H9 (cell line): ENCODE data around the gene SIN3B. TPM values are rescaled to one million over a fixed set of nuclear protein-coding genes. Genes with fewer than 3 reads are reported as not detected.

Experiments used
- DNase-seq: peaks from one replicate; pipeline ENCODE4 v3.0.0-alpha.2; 2017
- H2AFZ ChIP-seq: one replicate; pipeline ENCODE4 v1.6.1; 2013; ENCODE audit warnings: mild to moderate bottlenecking, low read length, control low read depth, moderate library complexity
- H2AK5ac ChIP-seq: 2 replicates; pipeline ENCODE4 v1.6.1; 2013; ENCODE audit warnings: low read length, control low read depth, mixed read lengths; ENCODE audit not compliant: insufficient read length
- H2BK120ac ChIP-seq: one replicate; pipeline ENCODE4 v1.6.1; 2013; ENCODE audit warnings: low read depth, mild to moderate bottlenecking, low read length, control low read depth, inconsistent platforms; ENCODE audit not compliant: poor library complexity, severe bottlenecking
- H2BK12ac ChIP-seq: 2 replicates; pipeline ENCODE4 v1.6.1; 2013; ENCODE audit warnings: low read length, control low read depth, mixed read lengths, low read depth; ENCODE audit not compliant: insufficient read length
- H2BK15ac ChIP-seq: 2 replicates; pipeline ENCODE4 v1.6.1; 2013; ENCODE audit warnings: low read depth, low read length, control low read depth
- H2BK20ac ChIP-seq: one replicate; pipeline ENCODE4 v1.6.1; 2013; ENCODE audit warnings: low read depth, mild to moderate bottlenecking, low read length, control low read depth, inconsistent platforms; ENCODE audit not compliant: poor library complexity, severe bottlenecking
- H2BK5ac ChIP-seq: 2 replicates; pipeline ENCODE4 v1.6.1; 2013; ENCODE audit warnings: low read length, control low read depth, mixed read lengths; ENCODE audit not compliant: insufficient read length
- H3K14ac ChIP-seq: 2 replicates; pipeline ENCODE4 v1.6.1; 2013; ENCODE audit warnings: low read length, control low read depth; ENCODE audit not compliant: insufficient read depth
- H3K18ac ChIP-seq: 2 replicates; pipeline ENCODE4 v1.6.1; 2013; ENCODE audit warnings: low read depth, mild to moderate bottlenecking, mixed read lengths, low read length, control low read depth; ENCODE audit not compliant: insufficient read length
- H3K23ac ChIP-seq: 2 replicates; pipeline ENCODE4 v1.6.1; 2013; ENCODE audit warnings: low read length, control low read depth, mixed read lengths, low read depth; ENCODE audit not compliant: insufficient read length
- H3K23me2 ChIP-seq: 2 replicates; pipeline ENCODE4 v1.6.1; 2013; ENCODE audit warnings: low read depth, mild to moderate bottlenecking, mixed read lengths, low read length, control low read depth; ENCODE audit not compliant: insufficient read length, poor library complexity, severe bottlenecking
- H3K27ac ChIP-seq: 2 replicates; pipeline ENCODE4 v1.5.1; 2013; ENCODE audit warnings: low read length, control low read depth, mixed read lengths, low read depth; ENCODE audit not compliant: insufficient read length
- H3K27me3 ChIP-seq: 2 replicates; pipeline ENCODE4 v1.6.1; 2013; ENCODE audit warnings: low read length, control low read depth, inconsistent platforms; ENCODE audit not compliant: insufficient read depth
- H3K4ac ChIP-seq: 2 replicates; pipeline ENCODE4 v1.6.1; 2013; ENCODE audit warnings: low read depth, mild to moderate bottlenecking, control low read depth, inconsistent platforms, low read length, moderate library complexity
- H3K4me1 ChIP-seq: 2 replicates; pipeline ENCODE4 v1.6.1; 2013; ENCODE audit warnings: low read length, control low read depth, inconsistent platforms; ENCODE audit not compliant: insufficient read depth
- H3K4me2 ChIP-seq: 2 replicates; pipeline ENCODE4 v1.6.1; 2013; ENCODE audit warnings: low read length, control low read depth, mixed read lengths; ENCODE audit not compliant: insufficient read length, insufficient read depth
- H3K56ac ChIP-seq: 2 replicates; pipeline ENCODE4 v1.6.1; 2013; ENCODE audit warnings: low read depth, mild to moderate bottlenecking, mixed read lengths, low read length, control low read depth; ENCODE audit not compliant: insufficient read length
- H3K79me1 ChIP-seq: 2 replicates; pipeline ENCODE4 v1.6.1; 2013; ENCODE audit warnings: low read depth, mild to moderate bottlenecking, moderate library complexity, low read length, control low read depth, inconsistent platforms; ENCODE audit not compliant: insufficient read depth, poor library complexity, severe bottlenecking
- H3K79me2 ChIP-seq: 2 replicates; pipeline ENCODE4 v1.6.1; 2013; ENCODE audit warnings: low read length, control low read depth, inconsistent platforms; ENCODE audit not compliant: insufficient read depth
- H3K9ac ChIP-seq: 2 replicates; pipeline ENCODE4 v1.6.1; 2013; ENCODE audit warnings: low read length, control low read depth, mixed read lengths; ENCODE audit not compliant: insufficient read length; ENCODE audit errors: extremely low read depth
- H3K9me3 ChIP-seq: one replicate; pipeline ENCODE4 v1.6.1; 2013; ENCODE audit warnings: low read depth, low read length, inconsistent platforms; ENCODE audit not compliant: control insufficient read depth
- H3T11ph ChIP-seq: one replicate; pipeline ENCODE4 v1.6.1; 2013; ENCODE audit warnings: mild to moderate bottlenecking, low read length, control low read depth, inconsistent platforms
- H4K20me1 ChIP-seq: one replicate; pipeline ENCODE4 v1.6.1; 2013; ENCODE audit not compliant: control insufficient read depth, insufficient read length, insufficient read depth
- H4K5ac ChIP-seq: 2 replicates; pipeline ENCODE4 v1.6.1; 2013; ENCODE audit warnings: low read depth, mild to moderate bottlenecking, mixed read lengths, low read length, control low read depth; ENCODE audit not compliant: insufficient read length
- H4K8ac ChIP-seq: replicated peaks from 2 replicates; pipeline ENCODE4 v1.6.1; 2013; ENCODE audit warnings: low read length, control low read depth, mixed read lengths, low read depth; ENCODE audit not compliant: insufficient read length
- H4K91ac ChIP-seq: 2 replicates; pipeline ENCODE4 v1.6.1; 2013; ENCODE audit warnings: low read depth, mild to moderate bottlenecking, moderate library complexity, mixed read lengths, low read length, control low read depth; ENCODE audit not compliant: insufficient read length
- H3K27ac Mint-ChIP-seq, 3 experiments: 2 replicates in 2 of 3; 3 replicates in 1 of 3; pipeline ENCODE4 v1.8.0; 2020 to 2021; ENCODE audit warnings: mixed read lengths in 3 of 3, mild to moderate bottlenecking in 1 of 3, moderate library complexity in 1 of 3
- H3K27me3 Mint-ChIP-seq: 2 replicates; pipeline ENCODE4 v1.8.0; 2021; ENCODE audit warnings: low read depth, mild to moderate bottlenecking, moderate library complexity, mixed read lengths
- H3K36me3 Mint-ChIP-seq, 3 experiments: 2 replicates in 2 of 3; 3 replicates in 1 of 3; pipeline ENCODE4 v1.8.0; 2020 to 2021; ENCODE audit warnings: low read depth in 3 of 3, mixed read lengths in 3 of 3; ENCODE audit not compliant: insufficient read depth in 1 of 3
- H3K4me1 Mint-ChIP-seq, 2 experiments: 2 replicates each; pipeline ENCODE4 v1.8.0; 2020; ENCODE audit warnings: mixed read lengths in 2 of 2
- H3K4me3 Mint-ChIP-seq, 2 experiments: 2 replicates in 1 of 2; 3 replicates in 1 of 2; pipeline ENCODE4 v1.8.0; 2020 to 2021; ENCODE audit warnings: mild to moderate bottlenecking in 2 of 2, mixed read lengths in 2 of 2, moderate library complexity in 1 of 2
- H3K9me3 Mint-ChIP-seq, 2 experiments: 2 replicates in 1 of 2; 3 replicates in 1 of 2; pipeline ENCODE4 v1.8.0; 2020; ENCODE audit warnings: mild to moderate bottlenecking in 2 of 2, mixed read lengths in 2 of 2, moderate library complexity in 1 of 2
- WGBS: extraction: QIAGEN DNeasy Blood & Tissue Kit; methylation state at CpG from one replicate; pipeline ENCODE4 v1.1.7; 2013; ENCODE audit warnings: missing lambda C conversion rate, low lambda C conversion rate, mixed read lengths; ENCODE audit not compliant: insufficient read length; ENCODE audit errors: extremely low coverage; 5-methylcytosine and 5-hydroxymethylcytosine counted together
- total RNA-seq: library from RNA; stranded (reverse); gene quantifications from 2 replicates; pipeline ENCODE4 v1.2.1, GENCODE V29; 2021
- TF ChIP-seq, protein P1 (sequence below): fragments of 200-600 bp; sonication (generic); conservative IDR thresholded peaks from 3 replicates; pipeline ENCODE4 v1.8.0; 2021; ENCODE audit warnings: antibody characterized with exemption, mild to moderate bottlenecking

SIN3B gene
- total RNA-seq, 1 experiment from 2014 or later, result 72.7 TPM

GRCh38 chr19:16801600-16802013 is 27.6 kb upstream of the SIN3B start:
- WGBS, result no CpG with 5 or more reads among the region's 8 CpGs
- H3K79me1 ChIP-seq, result no peaks in the 10 kb centered on the region
- H2BK5ac ChIP-seq, result no peak overlapping the region
- no peak overlapping the region for H3K4me2 ChIP-seq
- H3K9ac ChIP-seq, result no peak overlapping the region
- Mint-ChIP-seq H3K27ac (peak overlapping the region in 1 of 3 experiments; percentile 67; a peak in 2 of 7 replicates), H3K4me3 (no peak overlapping the region), H3K36me3 (peaks cover 0 to 4% (median 0%) of the 10 kb centered on the region in 3 experiments; a peak in 2 of 7 replicates), H3K9me3 (peaks cover 4 to 6% of the 10 kb centered on the region in 2 experiments; a peak in 3 of 5 replicates), H3K4me1 (peaks cover 3 to 4% of the 10 kb centered on the region in 2 experiments; a peak in 2 of 4 replicates), H3K27me3 (no peaks in the 10 kb centered on the region)
- no peaks in the 10 kb centered on the region for H4K20me1 ChIP-seq
- no peak overlapping the region for H2BK12ac ChIP-seq
- no peak overlapping the region for H2BK20ac ChIP-seq
- H2BK15ac ChIP-seq, result no peak overlapping the region
- no peak overlapping the region for H4K91ac ChIP-seq
- no peak overlapping the region for H3K18ac ChIP-seq
- H4K5ac ChIP-seq, result no peak overlapping the region
- H3T11ph ChIP-seq, result no peak overlapping the region
- no peaks in the 10 kb centered on the region for H3K27me3 ChIP-seq
- H3K56ac ChIP-seq, result no peak overlapping the region
- H2BK120ac ChIP-seq, result no peak overlapping the region
- H3K27ac ChIP-seq, result no peak overlapping the region
- H4K8ac ChIP-seq, result no peak overlapping the region
- H2AK5ac ChIP-seq, result no peak overlapping the region
- no peak overlapping the region for H2AFZ ChIP-seq
- no peak overlapping the region for H3K23ac ChIP-seq
- no peaks in the 10 kb centered on the region for H3K79me2 ChIP-seq
- no peaks in the 10 kb centered on the region for H3K9me3 ChIP-seq
- H3K14ac ChIP-seq, result no peak overlapping the region
- H3K4ac ChIP-seq, result no peak overlapping the region
- TF ChIP-seq, protein P1, sequence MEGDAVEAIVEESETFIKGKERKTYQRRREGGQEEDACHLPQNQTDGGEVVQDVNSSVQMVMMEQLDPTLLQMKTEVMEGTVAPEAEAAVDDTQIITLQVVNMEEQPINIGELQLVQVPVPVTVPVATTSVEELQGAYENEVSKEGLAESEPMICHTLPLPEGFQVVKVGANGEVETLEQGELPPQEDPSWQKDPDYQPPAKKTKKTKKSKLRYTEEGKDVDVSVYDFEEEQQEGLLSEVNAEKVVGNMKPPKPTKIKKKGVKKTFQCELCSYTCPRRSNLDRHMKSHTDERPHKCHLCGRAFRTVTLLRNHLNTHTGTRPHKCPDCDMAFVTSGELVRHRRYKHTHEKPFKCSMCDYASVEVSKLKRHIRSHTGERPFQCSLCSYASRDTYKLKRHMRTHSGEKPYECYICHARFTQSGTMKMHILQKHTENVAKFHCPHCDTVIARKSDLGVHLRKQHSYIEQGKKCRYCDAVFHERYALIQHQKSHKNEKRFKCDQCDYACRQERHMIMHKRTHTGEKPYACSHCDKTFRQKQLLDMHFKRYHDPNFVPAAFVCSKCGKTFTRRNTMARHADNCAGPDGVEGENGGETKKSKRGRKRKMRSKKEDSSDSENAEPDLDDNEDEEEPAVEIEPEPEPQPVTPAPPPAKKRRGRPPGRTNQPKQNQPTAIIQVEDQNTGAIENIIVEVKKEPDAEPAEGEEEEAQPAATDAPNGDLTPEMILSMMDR, result 0 out of 3 replicates have a peak, but pooled peaks have one; percentile 12
- no peak for DNase-seq
- H3K23me2 ChIP-seq, result no peaks in the 10 kb centered on the region
- no peaks in the 10 kb centered on the region for H3K4me1 ChIP-seq
